ENCODE results near the gene DYRK4. TPM values are rescaled to one million over a fixed set of nuclear protein-coding genes. Genes with fewer than 3 reads are reported as not detected.

DYRK4 gene
- polyA plus RNA-seq, 1 donor (not counting 4 experiments of a cell fraction or from before 2014, with no cell fraction given) = 64.6 TPM

- Histone ChIP-seq H3K4me3 (ENCODE audit: control insufficient read depth in 2 of 3, extremely low read depth in 1 of 3, insufficient read depth in 2 of 3, low read depth in 1 of 3, low read length in 3 of 3) (peak overlapping the region; percentile 69 to 96 (median 93)), H3K4me2 (ENCODE audit: control insufficient read depth, extremely low read depth, insufficient read depth, low read depth, low read length) (peak overlapping the region; percentile 63), H3K27ac (ENCODE audit: control insufficient read depth, insufficient read depth, low read length) (peak overlapping the region; percentile 71), H3K79me2 (ENCODE audit: control insufficient read depth, insufficient read depth, low read length) (peaks cover 10% of the 10 kb centered on the region), H3K9ac (ENCODE audit: control insufficient read depth, extremely low read depth, insufficient read depth, low read length) (peak overlapping the region; percentile 91), H3K9me3 (ENCODE audit: control insufficient read depth, low read depth, low read length) (no peaks in the 10 kb centered on the region), H2AFZ (ENCODE audit: control insufficient read depth, low read length) (peak overlapping the region; percentile 99), H3K27me3 (ENCODE audit: control insufficient read depth, extremely low read depth, insufficient read depth, low read length) (peaks cover 2% of the 10 kb centered on the region), H3K4me1 (ENCODE audit: control insufficient read depth, extremely low read depth, insufficient read depth, low read length) (no peaks in the 10 kb centered on the region), H4K20me1 (ENCODE audit: control insufficient read depth, extremely low read depth, insufficient read depth, low read length) (no peaks in the 10 kb centered on the region), H3K36me3 (ENCODE audit: control insufficient read depth in 2 of 2, extremely low read depth in 1 of 2, insufficient read depth in 2 of 2, low read length in 2 of 2) (peaks cover 2 to 8% of the 10 kb centered on the region in 2 experiments), H3K9me1 (ENCODE audit: control insufficient read depth, extremely low read depth, insufficient read depth, low read length) (no peaks in the 10 kb centered on the region)
- peak; percentile 96 for FAIRE-seq
- TF ChIP-seq CTCF (optimal IDR thresholded peaks at IDR 0.05 in 1 of 3, IDR thresholded peaks at IDR 0.05 in 1 of 3, conservative IDR thresholded peaks at IDR 0.05 in 1 of 3; ENCODE audit: extremely low read depth in 1 of 3, insufficient read depth in 2 of 3, low read length in 3 of 3) (peak; percentile 97 to 99 (median 98)), EZH2 (IDR thresholded peaks at IDR 0.05; ENCODE audit: low read length) (no peak)
- DNase-seq (ENCODE audit: low read depth, low spot score) = peak; percentile 28
- dilution Hi-C loops (cut with MboI; ENCODE audit: extremely low pct_ligation_motif_present, low sequenced_read_pairs) = no loop called here
Observed at GRCh38 chr12:4604684-4605193, 42.7 kb downstream of the DYRK4 start.

GRCh38 chr12:4607056-4607455, 45.0 kb downstream of the DYRK4 start:
- dilution Hi-C loops (cut with MboI; ENCODE audit: extremely low pct_ligation_motif_present, low sequenced_read_pairs) = no loop called here
- peaks cover 10% of the 10 kb centered on the region for H3K79me2 ChIP-seq (ENCODE audit: control insufficient read depth, insufficient read depth, low read length)

More at GRCh38 chr12:4607056-4607455, 45.0 kb downstream of the DYRK4 start:
- Histone ChIP-seq H3K4me2 (ENCODE audit: control insufficient read depth, extremely low read depth, insufficient read depth, low read depth, low read length) (no peak overlapping the region), H4K20me1 (ENCODE audit: control insufficient read depth, extremely low read depth, insufficient read depth, low read length) (no peaks in the 10 kb centered on the region), H3K9me1 (ENCODE audit: control insufficient read depth, extremely low read depth, insufficient read depth, low read length) (no peaks in the 10 kb centered on the region), H3K9me3 (ENCODE audit: control insufficient read depth, low read depth, low read length) (no peaks in the 10 kb centered on the region), H3K27me3 (ENCODE audit: control insufficient read depth, extremely low read depth, insufficient read depth, low read length) (peaks cover 2% of the 10 kb centered on the region), H3K9ac (ENCODE audit: control insufficient read depth, extremely low read depth, insufficient read depth, low read length) (no peak overlapping the region), H3K27ac (ENCODE audit: control insufficient read depth, insufficient read depth, low read length) (no peak overlapping the region), H3K4me3 (ENCODE audit: control insufficient read depth in 2 of 3, extremely low read depth in 1 of 3, insufficient read depth in 2 of 3, low read depth in 1 of 3, low read length in 3 of 3) (no peak overlapping the region), H2AFZ (ENCODE audit: control insufficient read depth, low read length) (no peak overlapping the region), H3K36me3 (ENCODE audit: control insufficient read depth in 2 of 2, extremely low read depth in 1 of 2, insufficient read depth in 2 of 2, low read length in 2 of 2) (peaks cover 6 to 11% of the 10 kb centered on the region in 2 experiments), H3K4me1 (ENCODE audit: control insufficient read depth, extremely low read depth, insufficient read depth, low read length) (no peaks in the 10 kb centered on the region)
- no peak for DNase-seq (ENCODE audit: low read depth, low spot score)
- no peak for FAIRE-seq
- no peak for TF ChIP-seq CTCF (optimal IDR thresholded peaks at IDR 0.05 in 1 of 3, IDR thresholded peaks at IDR 0.05 in 1 of 3, conservative IDR thresholded peaks at IDR 0.05 in 1 of 3; ENCODE audit: extremely low read depth in 1 of 3, insufficient read depth in 2 of 3, low read length in 3 of 3)
- TF ChIP-seq EZH2 (IDR thresholded peaks at IDR 0.05; ENCODE audit: low read length) = no peak
